Germinal center (tissue), 1 donor: Measurements from ENCODE around the gene MSMO1.
"Not testable (repeated sequence)": the region's sequence is repeated elsewhere in the genome, so short reads cannot be mapped to it uniquely, and the experiment has no call there.

ENCODE experiments used
- DNase-seq: peaks from one replicate; pipeline ENCODE4 v3.0.0; 2012; ENCODE audit warnings: mixed read lengths, low spot score

Gene MSMO1

DNA sequence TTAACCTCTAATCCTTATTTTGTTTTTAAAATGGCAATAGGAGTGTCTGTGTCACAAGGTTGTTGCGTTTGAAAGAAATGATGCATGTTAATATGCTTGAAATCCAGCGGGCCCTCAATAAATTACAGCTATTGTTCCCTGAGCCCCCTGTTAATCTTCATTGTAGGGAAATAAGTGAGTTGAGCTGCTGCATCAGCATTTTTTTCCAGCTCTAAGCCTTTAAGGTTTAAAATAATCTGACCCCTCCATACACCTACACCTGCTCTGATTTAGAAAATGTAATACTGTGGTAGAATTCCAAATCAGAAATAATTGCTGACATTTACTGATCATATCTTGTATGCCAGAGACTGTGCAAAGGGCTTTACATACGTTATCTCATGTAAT is 2.6 kb upstream of the MSMO1 start:
- no peak for DNase-seq

GRCh38 chr4:165325732-165326512 is 1.5 kb upstream of the MSMO1 start:
- no peak for DNase-seq

GRCh38 chr4:165326831-165327210 is 648 bp upstream of the MSMO1 start:
- peak; percentile 20 for DNase-seq

- no peak for DNase-seq
These were observed 594 bp downstream of the MSMO1 start for GRCh38 chr4:165328101-165328425.

GRCh38 chr4:165328708-165329107 is 1.2 kb downstream of the MSMO1 start:
- DNase-seq, result no peak

DNA sequence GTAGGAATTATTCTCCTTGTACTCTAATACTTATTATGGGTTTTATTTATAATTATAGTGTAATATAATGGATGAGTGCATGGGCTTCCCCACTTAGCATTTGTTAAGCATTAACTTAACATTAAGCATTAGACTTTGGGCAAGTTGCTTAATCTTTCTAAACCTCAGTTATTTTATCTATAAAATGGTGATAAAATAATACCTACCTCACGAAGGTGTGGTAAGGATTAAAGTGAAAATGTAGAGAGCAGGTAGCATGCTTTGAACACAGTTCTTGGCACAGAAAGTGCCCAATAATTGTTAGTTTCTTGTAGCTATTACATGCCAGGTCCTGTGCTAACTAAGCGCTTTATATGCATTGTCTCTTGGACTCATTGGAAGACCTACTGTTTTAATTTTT is 2.6 kb downstream of the MSMO1 start:
- DNase-seq, result no peak

- no peak for DNase-seq
These were observed 3.2 kb downstream of the MSMO1 start for GRCh38 chr4:165330666-165331065.

DNA sequence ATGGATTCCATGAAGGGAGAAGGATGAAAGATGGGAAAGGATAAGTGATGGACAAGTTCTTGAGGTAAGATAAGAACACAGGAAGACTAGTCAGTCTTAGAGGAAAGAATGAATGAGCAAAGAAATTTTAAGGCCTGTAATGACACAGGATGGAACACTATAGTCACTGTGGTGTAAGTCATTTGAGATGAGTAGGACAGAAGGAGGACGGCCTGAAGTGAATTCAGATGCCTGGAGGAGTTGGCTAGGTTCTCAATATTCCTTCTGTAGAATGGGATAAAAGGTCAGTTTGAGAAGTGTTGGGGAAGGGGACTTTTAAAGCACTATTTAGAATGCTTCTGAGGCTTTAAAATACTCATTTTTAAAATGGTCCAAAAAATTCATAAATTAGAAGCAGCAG is 3.9 kb downstream of the MSMO1 start:
- no peak for DNase-seq

GRCh38 chr4:165331823-165332222 is 4.4 kb downstream of the MSMO1 start:
- no peak for DNase-seq

GRCh38 chr4:165332502-165332901 is 5.0 kb downstream of the MSMO1 start:
- DNase-seq, result no peak

DNA sequence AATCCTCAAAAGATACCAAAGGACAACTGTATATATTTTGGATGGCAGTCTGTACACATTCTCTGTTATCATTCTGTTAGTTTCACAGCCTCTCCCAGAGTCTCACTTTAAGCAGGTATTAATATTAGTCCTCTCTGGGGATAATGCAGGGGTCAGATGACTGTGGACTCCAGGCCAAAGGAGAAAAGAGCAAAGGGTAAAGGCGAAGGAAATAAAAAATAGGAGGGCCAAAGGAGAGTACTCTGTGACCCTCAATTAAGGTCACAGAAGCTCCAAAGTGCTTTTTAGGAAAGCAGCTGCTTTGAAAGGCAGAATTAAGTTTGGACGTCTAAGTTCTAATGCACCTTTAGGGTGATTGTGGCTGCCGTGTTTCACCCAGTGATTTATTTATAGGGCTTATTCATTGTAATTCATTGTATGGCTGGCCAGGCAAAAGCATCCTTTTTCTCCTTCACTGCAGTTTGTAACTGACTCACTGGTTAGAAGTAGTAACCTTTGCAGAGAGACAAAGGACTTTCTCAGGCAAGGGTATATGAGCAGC is 7.8 kb downstream of the MSMO1 start:
- no peak for DNase-seq

DNA sequence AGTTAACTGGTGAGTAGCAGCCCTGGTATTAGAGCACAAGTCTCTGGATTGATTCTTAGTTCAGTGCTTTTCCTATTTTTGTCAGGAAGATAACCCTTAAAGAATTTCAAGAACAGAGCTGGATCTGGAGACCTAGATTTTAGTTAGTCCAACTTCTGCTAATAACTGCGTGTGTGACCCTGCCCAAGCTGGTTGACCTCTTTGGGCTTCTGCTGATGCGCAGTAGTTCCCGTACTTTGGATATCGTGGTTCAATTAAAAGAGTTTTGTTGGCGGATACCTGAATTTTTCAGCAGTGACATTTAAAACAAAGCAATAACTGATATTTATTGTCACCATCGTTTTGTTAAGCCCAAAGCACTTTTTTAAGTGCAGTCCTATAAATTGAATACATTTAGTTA is 9.3 kb downstream of the MSMO1 start:
- no peak for DNase-seq

DNA sequence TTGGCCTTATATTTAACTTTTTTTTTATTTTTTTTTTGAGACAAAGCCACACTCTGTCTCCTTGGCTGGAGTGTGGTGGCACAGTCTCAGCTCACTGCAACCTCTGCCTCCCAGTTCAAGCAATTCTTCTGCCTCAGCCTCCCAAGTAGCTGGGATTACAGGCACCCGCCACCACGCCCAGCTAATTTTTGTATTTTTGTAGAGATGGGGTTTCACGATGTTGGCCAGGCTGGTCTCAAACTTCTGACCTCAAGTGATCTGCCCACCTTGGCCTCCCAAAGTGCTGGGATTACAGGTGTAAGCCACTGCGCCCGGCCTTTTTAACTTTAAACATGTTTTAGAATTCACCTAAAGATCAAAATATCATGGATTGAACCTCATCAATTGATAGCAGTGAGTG is 14.9 kb downstream of the MSMO1 start:
- not testable (repeated sequence) for DNase-seq

DNA sequence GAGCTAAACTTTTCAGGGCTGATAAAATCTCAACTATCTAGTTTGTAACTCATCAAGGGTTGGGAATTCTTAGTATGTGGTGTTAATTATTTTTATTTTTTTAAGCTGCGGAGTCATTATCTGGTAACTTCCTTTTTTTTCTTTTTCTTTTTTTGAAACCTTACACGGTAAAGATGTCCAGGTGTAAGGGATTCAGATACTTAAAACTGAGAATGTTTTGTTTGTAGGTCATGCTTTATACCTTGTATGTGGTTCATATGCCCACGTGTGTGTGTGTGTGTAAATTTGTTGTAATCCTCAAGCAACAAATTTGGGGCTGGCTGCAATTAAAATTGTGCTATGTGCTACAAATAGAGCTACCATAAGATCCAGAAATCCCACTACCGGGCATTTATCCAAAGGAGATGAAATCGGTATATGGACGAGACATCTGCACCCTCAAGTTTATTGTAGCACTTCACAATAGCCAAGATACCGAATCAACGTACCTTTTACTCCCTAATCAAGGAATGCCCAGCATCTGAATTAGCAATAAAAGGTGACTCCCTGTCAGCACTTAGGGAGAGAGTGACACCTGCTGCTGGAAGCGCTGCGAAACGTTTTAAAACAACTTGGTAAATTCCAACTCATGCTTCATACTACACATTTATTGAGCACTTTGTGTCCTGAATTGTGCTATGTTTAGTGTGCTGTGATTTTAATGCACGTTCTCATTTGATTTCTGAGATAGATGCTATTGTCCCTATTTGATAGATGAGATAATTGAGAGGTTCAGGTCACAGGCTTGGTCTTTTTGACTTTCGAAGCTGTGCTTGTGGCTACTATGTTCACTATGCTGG is 16.1 kb downstream of the MSMO1 start:
- DNase-seq, result no peak

DNA sequence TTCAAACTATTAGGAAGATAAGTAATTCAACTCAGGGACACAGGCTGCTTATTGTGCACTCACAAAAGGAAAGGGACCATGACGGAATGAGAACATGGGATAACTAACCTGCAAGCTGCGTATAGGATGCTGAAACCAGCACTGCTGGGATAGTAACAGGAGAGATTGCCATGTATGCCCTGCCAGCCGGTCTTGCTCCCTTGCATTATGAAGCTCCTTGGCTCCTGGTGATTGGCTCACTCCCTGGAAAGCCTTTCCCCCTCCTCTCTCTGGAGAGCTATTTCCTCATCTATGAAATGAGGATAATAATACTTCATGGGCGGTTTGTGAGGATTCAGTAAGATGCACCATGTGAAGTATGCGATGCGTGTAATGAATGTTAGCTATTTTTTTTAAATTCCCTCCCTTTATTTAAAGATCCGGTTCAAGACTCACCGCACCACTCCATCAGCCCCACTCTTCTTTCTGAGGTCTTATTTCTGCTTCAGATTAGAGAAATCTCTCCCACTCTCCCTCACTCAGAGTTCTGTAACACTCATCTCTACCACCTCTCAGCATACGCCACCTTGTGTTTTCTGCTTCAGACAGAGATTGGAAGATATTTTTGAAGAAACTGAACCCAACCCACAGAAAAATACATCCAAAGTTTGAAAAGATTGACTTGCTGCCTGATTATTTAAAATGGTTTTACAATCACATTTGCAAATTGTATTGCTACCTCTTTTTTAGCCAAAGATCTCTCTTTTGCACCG is 18.4 kb downstream of the MSMO1 start:
- DNase-seq, result no peak

DNA sequence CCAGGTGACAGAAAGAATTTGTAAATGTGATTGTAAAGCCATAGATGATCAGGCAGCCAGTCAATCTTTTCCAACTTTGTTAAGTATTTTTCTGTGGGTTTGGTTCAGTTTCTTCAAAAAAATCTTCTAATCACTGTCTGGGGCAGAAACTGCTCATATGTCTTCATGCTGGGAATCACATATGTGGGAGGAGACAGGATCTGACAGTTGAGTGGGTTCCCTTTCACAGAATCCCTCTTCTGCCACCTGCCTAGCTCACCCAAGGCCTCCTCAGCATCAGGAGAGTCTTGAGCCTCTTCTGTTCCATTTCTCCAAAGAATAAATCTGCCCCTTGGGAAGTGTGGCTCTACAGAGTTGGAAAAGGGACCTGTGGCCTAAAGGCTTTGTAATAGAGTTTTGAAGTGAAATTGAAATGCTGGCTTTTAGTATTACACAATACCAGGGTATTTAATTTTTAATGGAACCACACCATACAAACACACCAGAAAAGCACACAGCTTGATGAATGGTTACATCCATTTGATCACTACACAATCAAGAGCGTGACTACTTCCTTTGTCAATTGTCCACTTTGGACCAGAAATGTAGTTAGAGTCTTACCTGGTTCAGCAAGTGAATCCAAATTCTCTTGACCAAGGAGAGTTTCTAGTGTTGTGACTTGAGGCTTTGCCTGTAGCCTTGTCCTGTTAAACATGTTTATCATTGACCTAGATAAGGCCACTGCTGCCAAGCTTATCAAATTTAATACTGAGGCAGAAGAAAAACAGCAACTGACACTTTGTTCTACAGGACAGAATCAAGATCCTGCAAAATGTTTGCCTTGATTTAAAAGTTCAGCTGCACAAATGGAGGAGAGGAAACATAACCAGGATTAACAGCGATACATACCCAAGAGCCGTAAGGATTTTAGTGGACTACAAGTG is 20.4 kb downstream of the MSMO1 start:
- no peak for DNase-seq

- DNase-seq, result no peak
These were observed 24.1 kb downstream of the MSMO1 start for GRCh38 chr4:165351359-165352130.

DNA sequence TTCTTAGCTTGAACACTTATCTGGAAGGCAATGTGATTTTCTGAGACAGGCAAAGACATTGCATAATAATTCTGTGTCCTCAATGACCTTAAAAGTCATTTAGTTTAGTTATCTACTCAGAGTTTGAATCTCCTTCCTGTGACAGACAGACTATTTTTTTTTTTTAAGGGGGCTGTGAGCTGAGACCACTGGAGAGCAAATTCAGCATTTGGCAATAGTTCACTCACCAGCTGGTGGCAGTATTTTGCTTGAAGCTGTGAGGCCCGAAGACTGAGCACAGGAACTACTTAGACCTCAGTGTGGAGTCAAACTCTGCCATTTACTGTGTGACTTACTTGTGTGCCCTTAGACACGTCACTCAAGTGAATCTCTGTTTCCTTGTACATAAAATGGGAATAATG is 28.4 kb downstream of the MSMO1 start:
- peak; percentile 28 for DNase-seq

GRCh38 chr4:165359506-165359905 is 32.0 kb downstream of the MSMO1 start:
- no peak for DNase-seq

DNA sequence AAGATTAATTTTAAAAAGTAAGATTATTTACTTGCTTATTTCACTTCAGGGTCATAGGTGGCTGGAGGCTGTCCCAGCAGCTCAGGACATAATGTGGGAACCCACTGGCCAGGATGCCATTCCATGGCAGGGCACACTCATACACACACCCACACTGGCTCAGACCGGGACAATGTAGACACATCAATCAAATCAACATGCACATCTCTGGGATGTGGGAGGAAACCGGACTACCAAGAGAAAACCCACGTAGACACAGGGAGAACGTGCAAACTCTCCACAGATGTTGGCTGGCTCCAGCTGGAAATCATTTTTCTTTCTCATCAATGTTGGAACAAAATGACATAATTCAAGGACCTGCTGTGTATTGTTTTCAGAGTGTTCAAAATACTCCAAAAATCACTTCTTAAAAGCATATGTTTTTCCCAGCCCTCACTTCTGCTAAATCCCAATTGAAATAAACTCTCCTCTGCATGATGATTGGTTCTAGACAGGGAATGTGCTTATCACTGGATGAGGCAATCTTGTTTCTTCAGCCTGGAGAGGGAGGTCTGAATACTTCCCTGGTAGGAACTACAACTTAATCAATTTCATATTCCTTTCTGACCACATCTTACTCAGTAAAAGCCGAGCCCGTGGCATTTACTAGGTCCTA is 32.7 kb downstream of the MSMO1 start:
- no peak for DNase-seq
